GM12891 (cell line): ENCODE results near the gene PHF24.

Source experiments
- POLR2A ChIP-seq: IDR thresholded peaks from 2 replicates; pipeline ENCODE4 v1.6.1; 2011; ENCODE audit warnings: low read depth, low read length, control low read depth
- TAF1 ChIP-seq: IDR thresholded peaks from 2 replicates; pipeline ENCODE4 v1.6.1; 2011; ENCODE audit warnings: low read depth, low read length, control low read depth

- no peak for TF ChIP-seq TAF1
- TF ChIP-seq POLR2A, result no peak
Measured at GRCh38 chr9:34927061-34927460, 31.0 kb upstream of the PHF24 start.
